GM21423 (cell line): ENCODE data around the gene GCHFR.

Source experiments
- ATAC-seq: cut with Tn5 transposase; IDR thresholded peaks from one replicate; pipeline ENCODE4 v1.9.1; 2021; ENCODE audit warnings: mild to moderate bottlenecking, moderate library complexity; ENCODE audit not compliant: unreplicated experiment

The GCHFR gene

GRCh38 chr15:40808861-40809450, 45.1 kb downstream of the GCHFR start:
- no peak for ATAC-seq

- no peak for ATAC-seq
Measured at GRCh38 chr15:40812721-40813425, 49.0 kb downstream of the GCHFR start.

GRCh38 chr15:40815042-40815698, 51.3 kb downstream of the GCHFR start:
- no peak for ATAC-seq
